ENCODE measurements around the gene DDX20. TPM values are rescaled to one million over a fixed set of nuclear protein-coding genes. Genes with fewer than 3 reads are reported as not detected.
A peak's percentile ranks its signal among the peaks of the same experiment; 100 is the strongest.

The DDX20 gene
- total and polyA plus RNA-seq, 2 experiments from 2014 or later = 11.5 to 24.2 TPM

DNA sequence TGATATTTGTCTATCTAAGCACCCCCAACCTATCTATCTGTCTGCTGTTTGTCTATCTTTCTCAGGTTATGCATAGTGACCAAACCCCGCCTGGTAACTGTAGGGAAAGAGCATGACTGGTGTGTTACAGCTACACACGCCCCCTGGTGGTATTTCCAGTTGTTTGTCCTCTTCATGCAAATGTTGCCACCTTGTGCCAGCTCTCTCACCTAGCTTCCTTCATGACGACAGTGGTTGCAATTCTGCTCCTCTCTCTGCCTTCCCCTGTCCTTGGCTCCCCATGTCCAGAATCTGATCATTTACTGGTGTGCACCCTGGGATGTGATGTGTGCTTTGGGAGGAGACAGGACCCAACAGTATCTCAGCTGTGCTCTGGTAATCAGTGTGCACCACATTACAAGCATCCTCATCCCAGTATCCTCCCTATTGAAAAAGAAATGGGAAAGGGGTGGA is 8.4 kb upstream of the DDX20 start:
- Histone ChIP-seq H3K9ac (no peak overlapping the region), H3K79me2 (ENCODE audit: insufficient read depth) (no peaks in the 10 kb centered on the region), H3K9me2 (ENCODE audit: insufficient read depth) (no peaks in the 10 kb centered on the region), H3K4me1 (ENCODE audit: insufficient read depth) (peaks cover 27% of the 10 kb centered on the region), H3K4me2 (ENCODE audit: unreplicated experiment) (no peak overlapping the region), H3K27ac (no peak overlapping the region; the same call in 1 of the 2 replicates), H2AFZ (no peak overlapping the region), H3K27me3 (replicated peaks; ENCODE audit: insufficient read depth) (no peaks in the 10 kb centered on the region), H3K4me3 (no peak overlapping the region), H3F3A (ENCODE audit: insufficient read depth) (peaks cover 22% of the 10 kb centered on the region), H3K36me3 (ENCODE audit: low read depth) (no peaks in the 10 kb centered on the region), H4K20me1 (ENCODE audit: insufficient read depth) (no peaks in the 10 kb centered on the region), H3K9me3 (ENCODE audit: low read depth) (no peaks in the 10 kb centered on the region)
- in situ Hi-C loops (cut with MboI) = no loop called here
- TF ChIP-seq EZH2phosphoT487 (IDR thresholded peaks at IDR 0.05; ENCODE audit: insufficient read depth, low read depth) = no peak
- TF ChIP-seq EZH2 (IDR thresholded peaks at IDR 0.05; ENCODE audit: insufficient read depth, poor library complexity, severe bottlenecking) = no peak
- WGBS, 2 experiments (ENCODE audit: low coverage in 1 of 2, low lambda C conversion rate in 2 of 2, missing lambda C conversion rate in 2 of 2) = 6 to 8% methylated on average over 3 of the region's 3 CpGs
- DNase-seq = peak; percentile 87

DNA sequence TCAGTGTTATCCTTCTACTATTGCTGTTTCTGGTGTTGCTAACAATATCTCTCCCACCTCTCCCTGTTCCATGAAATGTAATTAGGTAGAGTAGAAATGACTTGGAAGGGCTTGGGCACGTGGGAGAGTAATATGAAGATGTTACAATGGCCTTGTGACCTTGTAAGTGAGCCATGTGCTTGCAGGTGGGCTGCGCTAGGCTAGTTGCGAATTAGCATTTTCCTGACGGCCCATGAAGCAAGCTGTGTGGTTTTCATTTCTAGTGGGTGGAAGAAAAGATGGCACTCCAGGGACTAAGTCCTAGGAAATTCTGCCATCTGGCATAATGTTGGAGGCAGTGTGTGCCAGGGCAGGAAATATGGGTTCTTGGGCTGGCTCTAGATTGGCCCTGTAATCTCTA is 7.8 kb upstream of the DDX20 start:
- Histone ChIP-seq H3K9me2 (ENCODE audit: insufficient read depth) (no peaks in the 10 kb centered on the region), H3K36me3 (ENCODE audit: low read depth) (no peaks in the 10 kb centered on the region), H3K4me2 (ENCODE audit: unreplicated experiment) (no peak overlapping the region), H3K9me3 (ENCODE audit: low read depth) (no peaks in the 10 kb centered on the region), H3K27ac (no peak overlapping the region), H3F3A (ENCODE audit: insufficient read depth) (peaks cover 22% of the 10 kb centered on the region), H2AFZ (no peak overlapping the region), H3K79me2 (ENCODE audit: insufficient read depth) (no peaks in the 10 kb centered on the region), H3K9ac (no peak overlapping the region), H3K4me3 (no peak overlapping the region), H3K4me1 (ENCODE audit: insufficient read depth) (peaks cover 27% of the 10 kb centered on the region), H3K27me3 (replicated peaks; ENCODE audit: insufficient read depth) (no peaks in the 10 kb centered on the region), H4K20me1 (ENCODE audit: insufficient read depth) (no peaks in the 10 kb centered on the region)
- 77 to 79% methylated on average over 4 of the region's 4 CpGs for WGBS, 2 experiments (ENCODE audit: low coverage in 1 of 2, low lambda C conversion rate in 2 of 2, missing lambda C conversion rate in 2 of 2)
- no peak for DNase-seq
- TF ChIP-seq EZH2 (IDR thresholded peaks at IDR 0.05; ENCODE audit: insufficient read depth, poor library complexity, severe bottlenecking) (no peak), EZH2phosphoT487 (IDR thresholded peaks at IDR 0.05; ENCODE audit: insufficient read depth, low read depth) (no peak)
- in situ Hi-C loops (cut with MboI) = no loop called here

DNA sequence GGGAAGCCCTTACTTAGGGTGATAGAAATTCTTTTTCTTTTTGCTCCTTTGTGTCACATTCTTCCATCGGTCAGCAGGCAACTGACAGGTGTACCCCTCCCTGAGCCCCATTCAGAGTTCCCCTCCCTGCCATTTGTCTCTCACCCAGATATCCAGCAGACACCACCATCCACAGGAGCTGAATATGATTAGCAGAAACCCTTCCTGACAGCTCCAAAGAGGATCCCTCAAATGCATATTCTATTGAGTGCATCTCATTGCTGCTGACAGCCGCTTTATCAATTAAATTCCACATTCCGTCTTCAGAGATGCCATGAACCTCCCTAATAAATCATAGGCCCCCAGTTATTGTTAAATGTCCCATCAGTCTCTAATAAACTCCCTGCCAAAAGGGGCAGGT is 6.1 kb upstream of the DDX20 start:
- no peak overlapping the region for H3K4me3 ChIP-seq
- no peak overlapping the region for H3K9ac ChIP-seq
- no peak overlapping the region for H3K4me2 ChIP-seq (ENCODE audit: unreplicated experiment)
- peaks cover 14% of the 10 kb centered on the region for H3K4me1 ChIP-seq (ENCODE audit: insufficient read depth)
- H3K9me3 ChIP-seq (ENCODE audit: low read depth) = no peaks in the 10 kb centered on the region
- no peaks in the 10 kb centered on the region for H4K20me1 ChIP-seq (ENCODE audit: insufficient read depth)
- no peaks in the 10 kb centered on the region for H3K79me2 ChIP-seq (ENCODE audit: insufficient read depth)
- no peaks in the 10 kb centered on the region for H3K9me2 ChIP-seq (ENCODE audit: insufficient read depth)
- no peak overlapping the region for H2AFZ ChIP-seq
- peaks cover 16% of the 10 kb centered on the region for H3F3A ChIP-seq (ENCODE audit: insufficient read depth)
- no peak overlapping the region for H3K27ac ChIP-seq
- no peaks in the 10 kb centered on the region for H3K27me3 ChIP-seq (replicated peaks; ENCODE audit: insufficient read depth)
- DNase-seq = no peak
- TF ChIP-seq EZH2 (IDR thresholded peaks at IDR 0.05; ENCODE audit: insufficient read depth, poor library complexity, severe bottlenecking) (no peak), EZH2phosphoT487 (IDR thresholded peaks at IDR 0.05; ENCODE audit: insufficient read depth, low read depth) (no peak)
- 80 to 83% methylated on average over 3 of the region's 3 CpGs for WGBS, 2 experiments (ENCODE audit: low coverage in 1 of 2, low lambda C conversion rate in 2 of 2, missing lambda C conversion rate in 2 of 2)
- in situ Hi-C loops (cut with MboI) = loop anchor here (10.0 to 25.0 kb wide), 2 partner anchors 275 to 537 kb away; partner anchors contain the start of genes C1orf162 and DENND2D
- H3K36me3 ChIP-seq (ENCODE audit: low read depth) = no peaks in the 10 kb centered on the region

DNA sequence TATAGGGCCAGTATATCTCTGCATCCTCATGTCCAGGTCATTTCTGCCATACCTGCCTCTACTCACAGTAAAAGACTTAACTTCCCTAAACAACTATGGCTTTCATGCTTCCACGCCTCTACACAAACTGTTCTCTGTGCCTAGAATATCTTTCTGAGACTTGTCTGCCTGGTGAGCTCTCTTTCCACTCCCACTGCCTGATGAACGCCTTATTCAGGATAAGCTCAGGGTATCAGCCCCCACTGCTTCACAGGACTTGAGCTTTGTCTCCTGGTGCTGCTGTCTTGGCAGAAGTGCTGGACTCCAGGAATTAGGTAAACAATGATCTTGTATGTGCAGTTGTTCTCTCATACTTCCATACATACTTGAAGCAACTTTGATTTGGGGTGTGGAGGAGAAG is 4.8 kb upstream of the DDX20 start:
- no peaks in the 10 kb centered on the region for H3K27me3 ChIP-seq (replicated peaks; ENCODE audit: insufficient read depth)
- H3K27ac ChIP-seq = no peak overlapping the region
- no peak overlapping the region for H3K4me3 ChIP-seq
- no peak overlapping the region for H3K9ac ChIP-seq
- no peak for DNase-seq
- H3K9me3 ChIP-seq (ENCODE audit: low read depth) = no peaks in the 10 kb centered on the region
- H3K4me1 ChIP-seq (ENCODE audit: insufficient read depth) = peaks cover 13% of the 10 kb centered on the region
- WGBS, 2 experiments (ENCODE audit: low coverage in 1 of 2, low lambda C conversion rate in 2 of 2, missing lambda C conversion rate in 2 of 2) = 59 to 63% methylated on average over 2 of the region's 2 CpGs
- no peaks in the 10 kb centered on the region for H3K36me3 ChIP-seq (ENCODE audit: low read depth)
- no peak overlapping the region for H3K4me2 ChIP-seq (ENCODE audit: unreplicated experiment)
- no peak overlapping the region for H2AFZ ChIP-seq
- in situ Hi-C loops (cut with MboI) = loop anchor here (10.0 to 25.0 kb wide), 2 partner anchors 276 to 539 kb away; partner anchors contain the start of genes C1orf162 and DENND2D
- no peaks in the 10 kb centered on the region for H3K79me2 ChIP-seq (ENCODE audit: insufficient read depth)
- H3F3A ChIP-seq (ENCODE audit: insufficient read depth) = peaks cover 16% of the 10 kb centered on the region
- TF ChIP-seq EZH2phosphoT487 (IDR thresholded peaks at IDR 0.05; ENCODE audit: insufficient read depth, low read depth) = no peak
- TF ChIP-seq EZH2 (IDR thresholded peaks at IDR 0.05; ENCODE audit: insufficient read depth, poor library complexity, severe bottlenecking) = no peak
- no peaks in the 10 kb centered on the region for H3K9me2 ChIP-seq (ENCODE audit: insufficient read depth)
- no peaks in the 10 kb centered on the region for H4K20me1 ChIP-seq (ENCODE audit: insufficient read depth)
